SIG-M5 (cell line): ENCODE results near the gene BMP7.
"Not testable (repeated sequence)": the region's sequence is repeated elsewhere in the genome, so short reads cannot be mapped to it uniquely, and the experiment has no call there.

Experiments
- DNase-seq: peaks from one replicate; lab custom pipeline; 2025; lab: John Stamatoyannopoulos, UW

The BMP7 gene

DNA sequence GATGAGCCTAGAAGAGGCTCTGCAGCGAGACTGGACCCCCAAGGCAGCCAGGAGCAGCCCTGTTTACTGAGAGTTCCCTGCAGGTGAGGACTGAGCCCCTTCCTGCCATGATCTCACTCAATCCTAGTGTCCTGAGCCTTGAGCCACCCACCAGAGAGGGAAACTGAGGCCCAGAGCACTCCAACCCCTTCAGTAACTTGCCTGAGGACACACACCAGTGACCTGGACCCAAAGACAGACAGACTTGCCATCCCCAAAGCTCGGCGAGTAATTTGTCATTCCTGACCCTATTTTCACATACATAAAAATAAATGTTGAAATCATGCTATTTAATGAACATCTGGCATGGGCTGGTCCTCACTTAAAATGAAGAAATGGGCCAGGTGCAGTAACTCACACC, 16.7 kb downstream of the BMP7 start:
- DNase-seq = no peak

DNA sequence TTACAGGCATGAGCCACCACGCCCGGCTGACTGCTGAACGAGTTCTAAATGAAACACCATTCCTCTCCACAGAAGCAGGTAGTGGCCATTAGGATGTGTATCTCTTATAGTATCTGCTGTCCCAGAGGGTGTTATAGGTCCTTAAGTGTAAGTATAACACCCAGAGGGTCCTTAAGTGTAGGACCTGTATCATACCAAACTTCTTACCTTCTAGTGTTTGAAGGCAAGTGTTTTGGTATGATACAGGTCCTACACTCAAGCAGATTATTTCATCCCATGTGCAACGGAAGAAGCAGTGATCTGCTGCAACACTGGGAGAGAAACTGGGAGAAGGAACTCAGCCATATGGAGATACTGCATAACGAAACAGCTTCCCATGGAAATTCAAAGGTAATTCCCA, 17.4 kb downstream of the BMP7 start:
- DNase-seq = no peak

DNA sequence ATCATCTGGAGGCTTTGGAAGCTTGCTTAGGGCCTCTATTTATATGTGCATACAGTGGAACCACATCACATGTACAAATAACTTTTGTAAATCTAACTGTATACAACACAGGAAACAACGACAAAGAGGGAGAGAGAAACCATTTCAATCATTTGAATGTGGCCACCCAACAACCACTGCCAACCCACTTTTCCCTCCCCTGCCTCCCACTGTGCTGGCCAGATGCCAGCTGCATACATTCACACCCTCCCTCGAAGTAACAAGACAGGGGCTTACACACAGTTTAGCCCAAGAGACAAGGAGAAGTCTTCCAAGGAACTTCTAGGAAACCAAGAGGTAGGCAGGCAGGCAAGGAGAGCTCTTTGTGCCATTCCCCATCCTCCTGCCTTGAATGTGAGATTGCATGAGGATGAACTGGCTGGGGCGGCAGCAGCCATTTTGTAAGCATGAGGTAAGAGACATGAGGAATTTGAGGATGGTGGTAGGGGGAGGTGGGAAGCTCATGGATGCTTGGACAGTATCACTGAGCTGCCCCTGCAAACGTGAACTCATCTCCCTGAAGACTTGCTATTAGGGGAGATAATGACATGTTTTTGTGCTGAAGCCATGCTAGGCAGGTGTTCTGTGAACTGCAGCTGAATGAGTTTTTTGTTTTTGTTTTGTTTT, 18.2 kb downstream of the BMP7 start:
- no peak for DNase-seq

DNA sequence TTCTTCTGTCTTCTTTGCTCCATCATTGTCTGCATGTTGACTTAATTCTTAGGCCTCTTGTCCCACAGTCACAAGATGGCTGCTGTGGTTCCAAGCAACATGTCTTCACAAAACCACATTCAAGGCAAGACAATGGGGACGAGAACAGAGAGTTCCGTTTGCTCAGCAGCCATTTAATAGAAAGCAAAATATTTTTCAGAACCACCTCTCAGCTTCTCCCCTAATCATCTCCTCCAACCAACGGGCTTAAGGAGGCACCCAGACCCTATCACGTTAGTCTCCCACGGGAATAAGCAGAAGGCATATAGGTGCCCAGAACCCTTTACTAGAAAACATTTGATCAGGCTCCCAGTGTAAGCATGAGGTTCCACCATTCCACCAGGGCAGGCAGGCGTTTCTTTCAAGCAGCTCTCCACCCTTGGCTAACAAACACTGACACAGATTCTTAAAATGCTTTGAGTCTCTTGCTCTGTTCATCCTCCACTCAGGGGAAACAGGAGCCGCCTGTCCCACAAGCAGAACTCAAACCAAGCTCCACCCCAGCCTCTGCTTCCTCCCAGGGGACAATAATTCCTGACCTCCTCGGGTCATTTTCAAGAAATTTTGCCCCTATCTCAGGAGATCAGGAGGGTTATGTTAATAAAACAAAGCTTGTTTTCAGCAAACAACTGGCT, 19.0 kb downstream of the BMP7 start:
- DNase-seq = no peak

DNA sequence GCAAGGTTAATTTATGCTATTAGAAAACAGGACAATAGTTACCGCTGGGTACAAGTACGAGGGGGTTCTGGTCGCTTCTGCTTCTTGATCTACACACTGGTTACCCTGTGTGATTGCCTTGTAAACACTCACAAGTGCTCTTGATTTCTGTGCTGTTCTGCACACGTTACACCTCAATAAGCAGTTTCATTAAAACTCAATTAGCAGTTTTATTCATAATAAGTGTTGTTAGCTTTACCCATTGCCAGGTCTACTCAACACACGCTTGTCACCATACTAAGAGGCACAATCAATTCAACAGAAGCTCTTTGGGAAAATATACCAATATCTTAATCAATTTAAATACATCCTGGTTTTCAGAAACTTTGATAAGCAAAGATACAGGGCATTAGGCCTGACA, 20.4 kb downstream of the BMP7 start:
- no peak for DNase-seq

DNA sequence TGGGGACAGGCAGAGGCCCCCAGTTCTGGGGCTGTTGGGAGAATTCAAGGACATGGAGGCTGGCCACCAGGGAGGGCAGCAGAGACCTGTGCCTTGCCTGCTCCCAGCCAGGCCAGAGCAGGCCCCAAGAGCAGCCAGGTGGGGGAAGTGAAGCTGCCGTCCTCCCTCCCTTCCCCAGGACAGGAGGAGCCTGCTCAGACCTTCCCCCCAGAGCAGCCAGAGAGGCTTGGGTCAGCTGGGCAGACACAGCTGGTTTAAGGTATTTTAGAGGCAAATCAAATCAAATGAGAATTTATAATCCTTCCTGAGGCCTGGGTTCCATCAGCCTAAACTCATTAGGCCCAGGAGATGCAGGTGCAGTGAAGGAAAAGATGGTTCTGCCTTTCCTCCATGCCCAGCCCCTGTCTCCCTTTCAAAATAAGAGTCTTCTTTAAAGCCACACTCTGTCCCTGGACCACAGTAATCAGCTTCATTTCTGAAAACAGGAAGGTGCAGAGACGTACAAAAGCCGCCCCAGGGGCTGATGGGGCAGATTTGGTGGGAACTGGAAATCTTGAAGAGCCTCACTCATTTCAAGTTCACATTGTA, 21.7 kb downstream of the BMP7 start:
- no peak for DNase-seq

DNA sequence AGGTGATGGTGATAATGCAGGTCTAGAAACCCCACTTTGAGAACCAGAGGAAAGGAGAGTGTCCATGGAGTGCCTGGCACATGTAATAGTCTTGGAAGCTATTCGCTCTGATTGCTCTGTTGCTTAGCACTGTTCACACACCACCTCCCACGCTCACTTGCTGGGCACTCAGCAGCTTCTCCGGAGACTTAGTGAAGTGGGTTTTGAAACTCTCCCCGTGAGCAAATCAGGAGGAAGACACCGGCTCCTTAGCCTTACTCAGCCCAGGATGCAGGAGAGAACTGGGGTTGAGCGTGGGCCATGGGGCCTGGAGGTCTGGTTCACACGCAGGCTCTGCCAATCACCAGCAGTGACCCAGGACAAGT, 22.2 kb downstream of the BMP7 start:
- no peak for DNase-seq

DNA sequence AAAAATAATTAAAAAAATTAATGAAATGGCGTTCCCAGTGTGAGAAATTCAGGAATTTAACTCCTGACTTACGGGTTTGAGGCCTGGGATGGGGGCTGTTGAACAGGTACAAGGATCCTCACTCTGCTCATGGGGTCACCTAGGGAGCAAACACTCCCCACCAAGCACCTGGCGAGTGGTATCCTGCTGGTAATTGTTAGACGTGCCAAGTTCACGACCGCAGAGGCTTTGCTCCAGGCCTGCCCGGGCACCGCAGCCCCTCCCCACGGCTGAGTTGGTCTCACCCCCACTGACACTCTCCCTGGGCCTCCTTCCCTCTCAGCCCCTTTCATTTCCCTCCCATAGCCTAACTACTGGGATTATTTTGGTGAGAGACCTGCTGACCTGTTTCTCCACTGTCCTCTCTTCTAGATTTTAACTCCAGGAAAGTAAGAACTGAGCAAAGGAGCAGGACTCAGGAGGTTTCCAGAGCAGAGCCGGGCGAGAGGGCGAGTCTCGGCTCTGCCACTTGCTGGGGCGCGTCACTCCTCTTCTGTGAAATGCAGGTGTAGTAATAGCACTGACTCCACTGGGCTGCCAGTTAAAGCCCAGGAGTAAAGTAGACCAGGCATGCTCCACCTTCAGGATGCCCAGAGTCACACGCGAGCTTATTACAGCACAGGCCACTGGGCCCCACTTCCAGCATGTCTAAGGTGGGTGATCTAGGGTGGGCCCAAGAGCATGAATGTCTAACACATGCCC, 22.8 kb downstream of the BMP7 start:
- no peak for DNase-seq

DNA sequence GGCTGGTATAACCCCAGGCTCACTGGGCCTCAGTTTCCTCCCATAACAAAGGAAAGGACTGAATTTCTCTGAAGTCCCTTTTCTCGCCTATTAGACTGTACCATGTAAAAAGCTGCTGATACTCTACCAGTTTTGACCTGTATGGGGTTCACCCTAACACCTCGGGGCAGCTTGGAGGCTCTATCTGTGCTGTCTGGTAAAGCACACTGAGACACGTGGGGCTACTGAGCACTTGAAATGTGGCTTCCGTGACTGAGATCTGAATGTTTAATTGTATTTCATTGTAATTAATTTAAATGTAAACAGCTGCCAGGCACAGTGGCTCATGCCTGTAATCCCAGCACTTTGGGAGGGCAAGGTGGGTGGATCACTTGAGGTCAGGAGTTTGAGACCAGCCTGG, 24.0 kb downstream of the BMP7 start:
- DNase-seq = no peak

DNA sequence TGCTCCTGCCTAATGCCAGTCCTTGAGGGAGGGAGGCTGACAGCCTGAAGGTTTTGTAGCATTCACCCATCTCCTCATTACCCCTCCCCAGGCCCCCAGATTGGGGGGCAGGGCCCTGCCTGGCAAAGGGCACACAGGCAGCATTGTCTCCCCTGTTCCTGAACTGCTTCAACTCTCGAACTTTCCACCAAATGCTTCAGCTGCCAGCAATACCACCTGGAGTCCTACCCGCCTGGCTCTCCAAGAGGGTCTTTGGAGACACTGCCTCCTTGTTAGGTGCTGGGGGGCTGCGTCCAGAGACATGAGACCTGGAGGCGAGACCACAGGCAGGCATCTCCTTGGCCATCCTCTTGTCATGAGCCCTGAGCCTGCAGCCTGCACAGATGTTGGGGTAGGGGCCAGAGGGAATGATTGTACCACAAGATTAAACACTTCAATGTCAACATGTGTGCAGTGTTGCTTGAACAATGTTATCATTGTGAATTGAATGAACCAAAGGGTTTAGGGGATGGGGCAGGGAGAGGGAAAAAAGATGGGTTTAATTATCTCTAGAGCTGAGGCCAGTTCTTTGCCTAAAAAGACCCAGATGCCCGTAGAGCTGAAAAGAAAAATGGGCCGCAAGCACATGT, 25.0 kb downstream of the BMP7 start:
- DNase-seq = no peak

DNA sequence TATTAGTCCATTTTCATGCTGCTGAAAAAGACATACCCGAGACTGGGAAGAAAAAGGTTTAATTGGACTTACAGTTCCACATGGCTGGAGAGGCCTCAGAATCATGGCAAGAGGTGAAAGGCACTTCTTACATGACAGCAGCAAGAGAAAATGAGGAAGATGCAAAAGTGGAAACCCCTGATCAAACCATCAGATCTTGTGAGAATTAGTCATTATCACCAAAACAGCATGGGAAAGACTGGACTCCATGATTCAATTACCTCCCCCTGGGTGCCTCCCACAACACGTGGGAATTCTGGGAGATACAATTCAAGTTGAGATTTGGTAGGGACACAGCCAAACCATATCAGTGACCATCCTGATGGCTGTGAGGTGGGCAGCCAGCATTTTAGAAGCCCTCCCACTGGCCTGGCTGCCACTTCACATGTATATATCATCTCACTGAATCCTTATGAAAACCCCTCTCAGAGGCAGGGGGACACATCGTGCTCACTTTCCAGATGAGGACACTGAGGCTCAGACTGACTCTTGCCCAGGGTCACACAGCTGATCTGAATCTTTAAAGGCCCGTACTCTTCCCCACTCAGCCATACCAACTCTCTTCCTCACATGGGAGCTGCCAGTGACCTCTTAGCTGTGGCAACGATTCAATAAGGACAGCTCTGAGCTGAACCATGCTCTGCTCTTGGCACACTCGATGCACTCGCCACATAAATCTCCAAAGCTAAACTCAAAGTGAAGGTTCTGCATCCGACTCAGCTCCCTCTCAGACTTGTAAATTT, 25.7 kb downstream of the BMP7 start:
- no peak for DNase-seq

DNA sequence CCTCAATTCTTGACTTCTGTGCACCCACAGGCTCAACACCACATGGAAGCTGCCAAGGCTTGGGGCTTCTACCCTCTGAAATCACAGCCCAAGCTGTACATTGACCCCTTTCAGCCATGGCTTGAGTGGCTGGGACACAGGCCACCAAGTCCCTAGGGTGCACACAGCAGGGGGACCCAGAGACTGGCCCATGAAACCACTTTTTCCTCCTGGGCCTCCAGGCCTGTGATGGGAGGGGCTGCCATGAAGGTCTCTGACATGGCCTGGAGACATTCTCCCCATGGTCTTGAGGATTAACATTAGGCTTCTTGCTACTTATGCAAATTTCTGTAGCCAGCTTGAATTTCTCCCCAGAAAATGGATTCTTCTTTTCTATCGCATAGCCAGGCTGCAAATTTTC, 26.7 kb downstream of the BMP7 start:
- not testable (repeated sequence) for DNase-seq

DNA sequence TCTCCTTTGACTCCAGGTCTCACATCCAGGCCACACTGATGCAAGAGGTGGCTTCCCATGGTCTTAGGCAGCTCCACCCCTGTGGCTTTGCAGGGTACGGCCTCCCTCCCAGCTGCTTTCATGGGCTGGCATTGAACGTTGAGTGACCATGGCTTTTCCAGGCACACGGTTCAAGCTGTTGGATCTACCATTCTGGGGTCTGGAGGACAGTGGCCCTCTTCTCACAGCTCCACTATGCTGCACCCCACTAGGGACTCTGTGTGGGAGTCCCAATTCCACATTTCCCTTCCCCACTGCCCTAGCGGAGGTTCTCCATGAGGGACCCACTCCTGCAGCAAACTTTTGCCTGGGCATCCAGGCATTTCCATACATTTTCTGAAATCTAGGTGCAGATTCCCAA, 27.1 kb downstream of the BMP7 start:
- not testable (repeated sequence) for DNase-seq

DNA sequence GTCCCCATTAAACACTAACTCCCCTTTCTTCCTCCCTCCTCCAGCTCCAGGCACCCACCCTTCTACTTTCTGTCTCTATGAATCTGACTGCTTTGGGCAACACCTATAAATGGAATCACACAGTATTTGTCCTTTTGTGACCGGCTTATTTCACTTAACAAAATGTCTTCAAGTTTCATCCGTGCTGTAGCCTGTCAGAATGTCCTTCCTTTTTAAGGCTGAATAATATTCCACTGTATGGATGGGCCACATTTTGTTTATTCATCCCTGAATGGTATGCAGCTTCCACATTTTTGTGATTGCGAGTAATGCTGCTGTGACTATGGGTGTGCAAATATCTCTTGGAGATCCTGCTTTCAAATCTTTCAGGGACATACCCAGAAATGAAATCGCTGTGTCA, 28.4 kb downstream of the BMP7 start:
- no peak for DNase-seq

DNA sequence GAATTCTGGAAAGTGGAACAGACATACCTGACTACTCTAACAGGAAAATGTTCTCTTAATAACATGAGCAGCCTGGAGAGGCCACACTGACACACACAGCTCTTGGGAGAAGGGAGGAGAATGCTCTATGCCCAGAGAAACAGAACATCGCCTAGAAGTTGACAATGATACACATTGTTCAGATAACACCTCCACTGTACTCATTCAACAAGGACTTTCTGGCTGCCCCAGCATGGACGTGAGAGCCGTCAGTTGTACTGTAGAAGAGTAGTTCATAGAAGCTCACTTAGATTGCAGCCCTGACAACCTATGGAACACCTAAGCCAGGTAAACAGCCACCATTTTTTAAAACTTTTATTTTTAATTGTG, 28.9 kb downstream of the BMP7 start:
- no peak for DNase-seq

DNA sequence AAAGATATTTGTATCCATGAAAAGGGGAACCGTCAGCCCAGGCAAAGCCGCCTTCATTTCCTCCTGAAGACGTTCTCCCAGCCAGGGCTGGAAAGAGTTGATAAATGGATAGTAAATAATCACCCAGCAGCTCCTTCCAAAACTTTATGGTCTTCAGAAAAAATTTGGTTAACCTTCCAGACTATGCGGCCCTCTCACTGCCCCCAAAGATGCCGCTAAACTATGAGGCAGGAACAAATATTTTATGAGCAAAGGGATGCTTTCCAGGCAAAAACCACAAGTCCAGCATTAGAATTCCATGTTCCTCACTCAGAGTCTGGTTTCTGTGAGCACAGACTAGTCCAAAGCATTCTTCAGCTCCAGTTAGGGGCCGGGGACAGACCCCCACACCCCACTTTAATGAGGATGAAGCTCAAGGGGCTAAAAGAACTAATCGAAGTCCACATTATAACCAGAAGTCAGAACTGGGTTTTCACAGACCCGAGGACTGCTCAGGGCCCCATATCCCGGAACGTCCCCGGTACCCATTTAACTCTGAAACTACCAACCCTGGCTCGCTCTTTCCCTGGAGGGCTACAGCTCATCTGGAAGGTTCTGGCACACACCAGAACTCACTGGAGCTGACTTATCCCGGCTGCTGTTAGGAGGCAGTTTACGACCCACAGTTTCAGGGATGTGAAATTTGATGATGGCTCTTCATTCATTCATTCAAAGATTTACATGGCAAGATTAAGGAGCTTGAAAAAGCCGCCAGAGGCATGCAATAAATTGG, 29.4 kb downstream of the BMP7 start:
- DNase-seq = no peak

DNA sequence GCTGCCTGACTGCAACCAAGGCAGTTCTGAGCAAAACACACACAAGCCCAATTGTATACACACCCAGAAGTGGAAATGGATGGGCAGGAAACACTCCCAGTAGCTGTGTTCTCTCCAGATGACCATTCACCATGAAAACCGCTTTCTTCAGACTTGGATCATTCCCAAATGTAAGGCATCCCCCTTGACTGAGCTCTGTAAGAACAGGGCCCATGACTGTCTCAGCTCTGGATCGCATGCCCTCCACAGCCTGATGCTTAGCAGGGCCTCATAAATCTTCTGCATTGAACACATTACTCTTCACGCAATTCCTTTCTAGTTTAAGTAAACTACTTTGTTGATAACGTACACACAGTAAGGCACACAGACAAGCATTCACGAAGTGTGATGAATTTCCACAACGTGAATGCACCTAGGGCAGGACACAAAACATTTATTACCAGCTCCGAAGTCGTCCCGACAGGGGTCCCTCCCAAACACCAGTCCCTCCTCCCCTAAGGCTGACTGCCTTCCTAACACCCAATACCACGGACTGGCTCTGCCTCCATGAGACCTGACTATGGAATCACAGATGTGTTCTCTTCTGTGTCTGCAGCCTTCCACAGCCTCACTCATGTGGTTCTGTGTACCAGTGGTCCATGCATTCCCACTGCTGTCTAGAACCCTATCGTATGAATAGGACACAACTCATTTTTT, 31.7 kb downstream of the BMP7 start:
- DNase-seq = no peak

DNA sequence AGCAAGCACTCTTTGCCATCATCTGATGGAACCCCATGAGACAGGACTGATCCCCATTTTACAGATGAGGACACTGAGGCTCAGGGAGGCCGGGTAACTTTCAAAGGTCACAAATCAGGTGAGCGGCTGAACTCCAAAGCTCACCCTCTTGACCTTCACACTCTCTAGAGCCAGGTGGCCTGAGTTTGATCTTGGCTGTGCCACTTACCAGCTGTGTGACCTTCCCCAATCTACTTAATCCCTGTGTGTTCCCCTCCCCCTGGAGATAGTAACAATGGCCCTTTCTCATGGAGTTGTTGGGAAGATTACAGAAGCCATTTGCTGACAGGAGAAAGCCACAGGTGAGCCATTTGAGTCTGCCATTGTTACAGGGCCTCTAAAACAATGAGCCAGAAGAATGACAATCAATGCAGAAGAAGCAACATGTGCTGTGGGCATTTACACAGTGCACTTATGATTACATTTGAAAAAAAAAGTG, 34.5 kb downstream of the BMP7 start:
- DNase-seq = no peak

DNA sequence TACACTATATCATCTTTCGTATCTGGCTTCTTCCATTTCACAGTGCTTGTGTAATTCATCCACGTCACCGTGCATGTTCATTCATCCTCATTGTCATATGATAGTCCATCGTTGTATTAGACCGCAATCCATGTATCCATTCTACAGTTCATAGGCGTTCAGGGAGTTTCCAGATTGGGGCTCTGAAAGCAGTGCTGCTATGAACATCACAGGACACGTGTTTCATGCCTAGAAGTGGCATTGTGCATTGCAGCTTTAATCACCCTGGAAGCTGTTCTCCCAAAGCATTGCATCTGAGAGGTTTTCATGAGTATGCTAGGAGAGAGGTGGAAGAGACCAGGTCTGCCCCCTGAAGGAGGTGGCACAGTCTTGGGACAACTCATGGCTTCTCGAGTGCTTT, 35.3 kb downstream of the BMP7 start:
- no peak for DNase-seq

DNA sequence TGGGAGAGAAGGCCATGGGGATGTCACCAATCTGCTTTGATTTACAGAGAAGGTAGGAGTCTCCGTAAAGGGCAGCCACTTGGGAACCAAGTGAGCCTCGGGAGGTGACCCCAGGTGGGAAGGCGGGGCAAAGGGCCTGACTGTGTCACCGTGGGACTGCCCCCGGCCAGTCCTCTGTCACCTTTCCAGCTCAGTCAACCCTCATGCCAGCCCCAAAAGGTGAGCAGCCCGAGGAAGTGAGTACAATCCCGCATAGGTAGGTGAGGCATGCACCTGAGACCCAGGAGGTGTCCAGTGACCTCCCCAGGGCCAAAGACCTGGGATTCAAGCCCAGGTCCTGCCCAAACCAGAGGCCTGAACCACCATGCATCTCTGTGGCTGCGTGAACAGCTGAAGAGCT, 36.2 kb downstream of the BMP7 start:
- no peak for DNase-seq
